Central memory CD8-positive, alpha-beta T cell (primary cell): ENCODE measurements around the gene PSD.

Experiments
- ATAC-seq: fragments of 150-1000 bp; cut with Tn5 transposase; replicated peaks from 2 replicates; pipeline ENCODE4 v1.10.0; 2022; ENCODE audit warnings: mild to moderate bottlenecking, moderate FRiP score, moderate number of reproducible peaks; ENCODE audit not compliant: poor library complexity, severe bottlenecking; ENCODE audit errors: extremely low read depth
- DNase-seq, 2 donors: peaks; one replicate each; pipeline ENCODE4 v3.0.0; 2021; ENCODE audit warnings: low spot score in 2 of 2
- H3K27ac Mint-ChIP-seq: one replicate; pipeline ENCODE4 v1.8.0; 2022; ENCODE audit warnings: low read depth, mild to moderate bottlenecking, moderate library complexity, mixed read lengths
- H3K27me3 Mint-ChIP-seq: one replicate; pipeline ENCODE4 v1.8.0; 2022; ENCODE audit warnings: mixed read lengths
- H3K36me3 Mint-ChIP-seq: one replicate; pipeline ENCODE4 v1.8.0; 2022; ENCODE audit warnings: mild to moderate bottlenecking, moderate library complexity, mixed read lengths; ENCODE audit not compliant: insufficient read depth
- H3K4me1 Mint-ChIP-seq: one replicate; pipeline ENCODE4 v1.8.0; 2022; ENCODE audit warnings: mixed read lengths
- H3K4me3 Mint-ChIP-seq: one replicate; pipeline ENCODE4 v1.8.0; 2022; ENCODE audit warnings: mild to moderate bottlenecking, moderate library complexity, mixed read lengths
- H3K9me3 Mint-ChIP-seq: one replicate; pipeline ENCODE4 v1.8.0; 2022; ENCODE audit warnings: mixed read lengths

Gene PSD

DNA sequence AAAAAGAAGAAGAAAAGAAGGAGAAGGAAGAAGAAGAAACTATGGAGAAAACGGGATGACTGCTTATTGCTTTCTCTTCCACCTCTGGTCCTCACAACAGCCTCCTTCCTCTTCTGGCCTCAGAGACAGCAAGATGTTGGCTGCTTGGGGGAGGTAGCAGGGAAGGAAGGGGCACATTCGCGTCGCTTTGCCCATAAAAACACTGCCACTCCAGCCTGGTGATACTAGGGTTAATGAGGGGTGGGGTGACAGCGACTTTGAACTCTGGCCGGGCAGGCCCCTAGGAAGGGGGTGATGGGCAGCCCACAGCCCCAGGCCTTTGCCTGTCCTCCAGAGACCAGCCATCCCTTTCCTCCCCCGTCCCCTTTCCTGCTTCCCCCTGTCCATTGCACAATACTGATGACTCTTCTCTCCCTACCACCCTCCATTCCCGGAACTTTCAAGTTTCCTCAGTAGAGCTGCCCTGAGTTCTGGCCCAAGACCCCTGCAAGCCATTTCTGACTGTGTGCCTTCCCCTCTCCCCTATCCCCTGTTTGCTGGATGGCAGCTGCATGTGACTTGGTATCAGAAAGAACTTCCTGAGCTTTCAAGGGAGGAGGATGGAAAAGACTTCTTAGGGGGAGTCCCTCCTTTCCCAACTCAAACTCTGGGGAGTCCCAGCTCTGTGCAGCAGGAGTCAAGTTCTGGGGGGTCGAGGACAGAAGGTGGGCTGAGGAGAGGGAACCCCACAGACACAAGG, 16.0 kb upstream of the PSD start:
- H3K4me1 Mint-ChIP-seq, result peaks cover 36% of the 10 kb centered on the region

DNA sequence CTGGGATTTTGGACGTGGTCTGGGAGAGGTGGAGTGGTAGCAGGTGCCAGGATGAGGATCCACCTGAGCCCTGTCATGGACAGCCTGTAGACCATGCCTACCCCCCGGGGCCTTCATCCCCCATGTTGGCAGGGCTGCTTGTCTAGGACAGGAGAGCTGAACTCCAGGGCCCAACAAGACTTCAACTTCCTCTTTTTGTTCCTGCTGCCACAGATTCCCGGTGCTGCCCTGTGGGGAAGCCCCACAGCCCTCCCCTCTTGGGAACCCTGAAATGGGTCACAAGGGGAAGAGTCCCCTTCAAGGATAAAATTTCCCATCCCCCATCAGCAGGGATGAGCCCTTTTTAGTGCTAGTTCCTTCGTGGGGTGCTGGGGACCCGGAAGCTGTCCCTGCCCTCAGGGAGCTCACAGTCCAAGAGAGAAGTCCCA, 15.0 kb upstream of the PSD start:
- Mint-ChIP-seq H3K4me1 (peaks cover 36% of the 10 kb centered on the region), H3K27ac (peak overlapping the region; percentile 97), H3K9me3 (no peaks in the 10 kb centered on the region), H3K36me3 (peaks cover 17% of the 10 kb centered on the region), H3K27me3 (no peaks in the 10 kb centered on the region), H3K4me3 (peak overlapping the region; percentile 92)
- no peak for ATAC-seq
- DNase-seq, result no peak

More for the DNA sequence above, 16.0 kb upstream of the PSD start:
- H3K36me3 Mint-ChIP-seq, result peaks cover 17% of the 10 kb centered on the region
- H3K27ac Mint-ChIP-seq, result no peak overlapping the region
- H3K4me3 Mint-ChIP-seq, result peak overlapping the region; percentile 76
- ATAC-seq (no peak), DNase-seq (no peak)
- H3K9me3 Mint-ChIP-seq, result no peaks in the 10 kb centered on the region
- no peaks in the 10 kb centered on the region for H3K27me3 Mint-ChIP-seq

DNA sequence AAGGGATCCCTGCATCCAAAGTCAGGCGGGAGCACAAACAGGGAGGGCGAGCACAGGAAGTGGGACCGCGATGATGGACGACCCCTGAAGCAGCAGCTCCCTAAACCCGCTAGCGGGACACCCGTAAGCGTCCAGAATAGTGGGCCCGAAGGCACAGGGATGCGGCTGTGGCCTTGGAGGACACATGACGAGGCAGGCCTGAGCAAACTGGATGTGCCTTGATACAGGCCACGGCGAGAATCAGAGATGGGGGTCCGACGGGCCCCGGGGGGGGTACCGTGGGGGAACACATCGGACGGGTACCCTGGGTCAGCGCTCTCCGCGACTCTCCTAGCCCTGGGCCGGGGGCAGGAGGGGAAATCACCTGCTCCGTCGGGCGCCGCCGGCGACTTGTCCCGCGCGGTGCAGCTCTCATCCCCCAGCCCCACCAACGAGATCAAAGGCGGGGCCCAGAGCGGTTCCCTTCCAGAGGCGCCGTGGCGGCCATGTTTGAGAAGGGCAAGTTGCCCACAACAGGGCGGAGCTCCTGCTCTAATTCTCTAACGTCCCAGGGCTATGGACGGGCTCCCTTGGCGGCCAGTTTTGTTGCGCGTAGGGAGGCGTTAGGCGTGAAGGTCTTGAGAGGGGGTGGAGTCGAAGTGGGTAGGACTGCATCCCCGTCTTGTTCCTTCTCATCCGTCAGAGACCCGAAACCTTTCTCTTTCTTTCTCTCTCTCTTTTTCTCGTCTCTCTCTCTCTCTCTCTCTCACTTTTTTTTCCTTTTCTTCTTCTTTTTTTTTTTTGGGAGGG, 13.8 kb upstream of the PSD start, which contains the start of gene CUEDC2:
Gene CUEDC2 (minus strand): TSS at position 413 of the 789 bp plus-strand sequence. CDS start 7,386 bp downstream, outside the sequence.
- DNase-seq (peak; percentile 90 to 98), ATAC-seq (peak; percentile 88)
- H3K36me3 Mint-ChIP-seq, result peaks cover 17% of the 10 kb centered on the region
- peaks cover 40% of the 10 kb centered on the region for H3K4me1 Mint-ChIP-seq
- no peaks in the 10 kb centered on the region for H3K27me3 Mint-ChIP-seq
- H3K4me3 Mint-ChIP-seq, result peak within 1 kb of the TSS; percentile 92
- H3K9me3 Mint-ChIP-seq, result no peaks in the 10 kb centered on the region
- peak within 1 kb of the TSS; percentile 97 for H3K27ac Mint-ChIP-seq

DNA sequence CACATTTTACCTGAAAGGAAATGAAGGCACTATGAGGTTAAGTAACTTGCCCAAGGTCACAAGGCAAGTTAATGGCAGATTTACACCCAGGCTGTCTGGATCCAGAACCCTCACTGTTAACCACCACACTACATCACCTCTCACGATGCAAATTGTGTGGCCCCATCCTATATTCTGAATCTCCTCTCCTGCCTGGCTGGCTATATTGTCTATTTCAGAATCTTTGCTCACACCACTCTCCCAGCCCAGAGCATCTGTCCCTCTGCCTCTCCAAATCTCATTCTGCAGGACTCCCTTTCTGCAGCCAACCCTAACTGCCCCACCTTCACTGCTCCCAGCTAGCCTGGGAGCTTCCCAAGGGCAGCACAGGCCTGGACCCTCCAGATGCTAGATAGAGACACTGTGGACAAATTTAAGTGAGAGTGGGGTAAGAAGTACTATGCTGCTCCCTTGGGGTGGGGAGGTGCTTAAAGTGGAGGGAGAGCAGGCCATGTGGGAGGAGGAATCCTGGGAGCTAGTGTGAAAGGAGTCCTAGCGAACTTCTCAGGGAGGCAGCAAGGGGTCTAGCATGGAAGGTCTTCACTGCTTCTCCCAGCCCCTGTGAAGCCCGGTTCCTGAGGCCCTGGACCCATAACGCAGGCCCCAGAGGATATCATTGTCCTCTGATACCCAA, 13.0 kb upstream of the PSD start:
- Mint-ChIP-seq H3K36me3 (peaks cover 16% of the 10 kb centered on the region), H3K4me3 (peak overlapping the region; percentile 92), H3K9me3 (no peaks in the 10 kb centered on the region), H3K27me3 (no peaks in the 10 kb centered on the region), H3K4me1 (peaks cover 44% of the 10 kb centered on the region), H3K27ac (peak overlapping the region; percentile 97)
- DNase-seq, result no peak
- no peak for ATAC-seq

DNA sequence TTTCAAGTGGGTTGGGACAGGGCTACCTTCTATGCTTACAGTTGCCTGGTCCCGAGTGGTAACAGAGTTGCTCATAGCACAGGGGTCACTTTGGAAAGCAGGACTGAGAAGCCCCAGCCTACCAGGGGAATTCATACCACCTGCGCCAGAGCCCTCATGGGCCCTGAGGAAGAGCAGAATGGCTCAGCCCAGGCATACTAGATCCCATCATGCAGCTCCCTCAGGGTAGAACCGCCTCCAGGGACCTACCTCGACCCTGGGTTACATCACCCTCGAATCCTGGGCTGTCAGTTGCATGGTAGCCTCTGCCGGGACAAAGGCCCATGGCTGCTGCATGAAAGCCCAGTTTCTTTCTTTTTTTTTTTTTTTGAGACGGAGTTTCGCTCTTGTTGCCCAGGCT, 10.9 kb upstream of the PSD start:
- ATAC-seq, result no peak

DNA sequence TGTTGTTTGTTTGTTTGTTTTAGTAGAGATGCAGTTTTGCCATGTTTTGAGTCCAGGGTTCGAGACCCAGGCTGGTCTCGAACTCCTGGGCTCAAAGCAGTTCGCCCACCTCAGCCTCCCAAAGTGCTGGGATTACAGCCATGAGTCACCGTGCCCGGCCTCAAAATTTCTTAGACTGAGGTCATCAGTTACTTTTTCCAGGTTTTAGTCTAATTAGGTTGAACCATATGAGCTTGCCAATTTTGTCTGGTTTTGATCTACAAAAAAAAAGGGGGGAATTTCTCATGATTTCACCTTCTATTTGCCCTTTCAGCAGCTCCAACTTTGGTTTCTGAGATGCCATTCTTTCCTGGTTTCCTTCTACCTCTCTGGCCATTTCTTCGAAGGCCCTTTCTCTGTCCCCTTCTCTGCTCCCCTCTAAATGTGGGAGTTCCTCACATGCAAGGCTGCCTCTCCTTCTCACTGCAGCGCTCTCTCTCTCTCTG, 8.3 kb upstream of the PSD start:
- ATAC-seq, result no peak
- no peak for DNase-seq
- peaks cover 25% of the 10 kb centered on the region for H3K4me1 Mint-ChIP-seq
- H3K36me3 Mint-ChIP-seq, result peaks cover 3% of the 10 kb centered on the region
- peak overlapping the region; percentile 5 for H3K27ac Mint-ChIP-seq
- no peak overlapping the region for H3K4me3 Mint-ChIP-seq
- no peaks in the 10 kb centered on the region for H3K27me3 Mint-ChIP-seq
- H3K9me3 Mint-ChIP-seq, result no peaks in the 10 kb centered on the region

More for the DNA sequence above, 10.9 kb upstream of the PSD start:
- DNase-seq, result no peak
- H3K27me3 Mint-ChIP-seq, result no peaks in the 10 kb centered on the region
- peaks cover 16% of the 10 kb centered on the region for H3K36me3 Mint-ChIP-seq
- no peak overlapping the region for H3K27ac Mint-ChIP-seq
- peaks cover 33% of the 10 kb centered on the region for H3K4me1 Mint-ChIP-seq
- no peaks in the 10 kb centered on the region for H3K9me3 Mint-ChIP-seq
- H3K4me3 Mint-ChIP-seq, result no peak overlapping the region

DNA sequence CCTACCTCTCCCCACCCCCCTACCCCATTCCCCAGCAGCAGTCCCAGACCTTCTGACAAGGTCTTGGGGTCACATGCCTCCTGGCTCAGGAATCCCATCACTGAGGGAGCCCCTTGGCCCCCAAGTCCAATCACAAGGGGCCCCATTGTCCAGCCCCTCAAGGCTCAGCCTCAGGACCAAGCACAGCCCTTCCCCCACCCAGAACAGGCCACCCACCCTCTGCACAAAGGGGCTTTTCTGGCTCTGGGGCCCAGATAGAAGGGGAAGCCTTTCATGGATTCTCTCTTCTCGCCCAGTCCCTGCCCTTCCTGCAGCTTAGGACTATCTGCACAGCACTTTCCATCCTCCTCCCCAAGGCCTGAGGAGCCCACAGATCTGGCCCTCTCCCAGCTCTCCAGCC, 6.9 kb upstream of the PSD start:
- ATAC-seq (no peak), DNase-seq (no peak)
- H3K36me3 Mint-ChIP-seq, result peaks cover 11% of the 10 kb centered on the region
- no peaks in the 10 kb centered on the region for H3K9me3 Mint-ChIP-seq
- peaks cover 28% of the 10 kb centered on the region for H3K4me1 Mint-ChIP-seq
- H3K27ac Mint-ChIP-seq, result peak overlapping the region; percentile 38
- H3K4me3 Mint-ChIP-seq, result no peak overlapping the region
- no peaks in the 10 kb centered on the region for H3K27me3 Mint-ChIP-seq

DNA sequence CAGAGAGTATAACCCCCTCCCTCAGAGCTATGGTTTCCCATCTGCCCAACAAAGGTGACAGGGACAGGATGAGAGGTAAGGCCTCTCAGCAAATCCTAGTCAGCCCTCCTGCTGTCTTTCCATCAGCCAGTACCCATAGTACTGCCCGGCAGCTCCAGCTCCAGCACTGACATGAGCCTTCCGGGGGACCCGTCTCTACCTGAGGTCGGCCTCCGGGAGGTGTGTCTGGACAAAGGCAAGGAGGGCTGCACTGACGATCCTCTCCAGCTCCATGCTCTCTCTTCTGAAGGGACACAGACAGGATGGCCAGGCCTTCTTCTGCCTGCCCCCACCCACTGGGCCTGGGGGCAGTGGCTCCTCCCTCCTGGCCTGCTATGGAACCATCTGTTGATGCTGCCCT, 6.3 kb upstream of the PSD start:
- peaks cover 33% of the 10 kb centered on the region for H3K4me1 Mint-ChIP-seq
- no peak for DNase-seq
- H3K36me3 Mint-ChIP-seq, result peaks cover 13% of the 10 kb centered on the region
- H3K4me3 Mint-ChIP-seq, result no peak overlapping the region
- no peaks in the 10 kb centered on the region for H3K9me3 Mint-ChIP-seq
- H3K27me3 Mint-ChIP-seq, result no peaks in the 10 kb centered on the region
- no peak for ATAC-seq
- H3K27ac Mint-ChIP-seq, result no peak overlapping the region

DNA sequence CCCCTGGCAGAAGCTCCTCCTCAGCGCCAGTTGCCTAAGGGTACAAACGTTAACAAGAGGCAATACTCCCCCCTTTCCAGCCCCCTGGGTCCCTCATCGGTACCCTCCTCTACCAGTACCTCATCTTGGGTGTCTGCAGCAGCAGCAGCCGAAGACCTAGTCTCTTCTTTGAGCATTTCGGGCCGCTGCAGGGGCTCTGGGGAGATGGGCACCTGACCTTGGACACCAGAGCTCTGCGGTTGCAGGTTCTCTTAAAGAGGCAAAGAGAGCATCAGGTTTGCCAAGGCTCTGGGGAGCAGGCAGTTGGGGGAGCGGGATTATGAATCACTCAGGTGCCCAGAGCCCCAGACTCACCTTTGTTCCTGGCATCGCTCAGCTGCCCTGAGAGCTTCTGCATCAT, 5.6 kb upstream of the PSD start:
- H3K27ac Mint-ChIP-seq, result no peak overlapping the region
- DNase-seq (no peak), ATAC-seq (no peak)
- peaks cover 15% of the 10 kb centered on the region for H3K36me3 Mint-ChIP-seq
- H3K27me3 Mint-ChIP-seq, result no peaks in the 10 kb centered on the region
- no peaks in the 10 kb centered on the region for H3K9me3 Mint-ChIP-seq
- no peak overlapping the region for H3K4me3 Mint-ChIP-seq
- peaks cover 41% of the 10 kb centered on the region for H3K4me1 Mint-ChIP-seq

DNA sequence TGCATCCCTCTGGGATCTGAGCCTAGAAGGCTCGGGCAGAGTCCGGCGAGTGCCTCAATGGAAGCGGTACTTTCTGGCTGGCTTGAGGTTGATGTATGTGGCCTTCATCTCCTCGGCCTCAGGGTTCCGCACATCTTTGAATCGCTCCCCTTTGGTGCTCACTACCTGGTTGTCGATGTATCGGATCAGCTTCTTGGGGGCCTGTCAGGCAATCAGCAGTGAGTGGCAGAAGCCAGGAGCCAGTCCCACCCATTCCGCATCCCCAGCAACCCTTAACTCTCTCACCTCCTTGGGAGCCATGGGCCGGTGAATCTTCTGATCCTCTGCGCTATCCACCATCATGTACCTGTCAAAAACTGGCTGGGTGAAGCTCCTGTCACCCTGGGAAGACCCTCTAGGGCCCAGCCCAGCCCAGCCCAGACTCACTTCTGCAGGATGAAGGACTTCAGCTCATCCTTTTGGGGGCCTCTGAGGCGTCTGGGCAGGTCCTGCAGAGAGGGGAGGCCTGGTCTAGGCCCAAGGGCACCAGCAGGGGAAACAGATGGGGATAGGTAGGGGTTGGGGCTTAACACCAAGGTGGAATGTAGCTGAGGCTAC, 4.9 kb upstream of the PSD start:
- DNase-seq (no peak), ATAC-seq (no peak)
- H3K27me3 Mint-ChIP-seq, result peaks cover under 1% of the 10 kb centered on the region
- H3K27ac Mint-ChIP-seq, result no peak overlapping the region
- peak overlapping the region; percentile 23 for H3K4me3 Mint-ChIP-seq
- no peaks in the 10 kb centered on the region for H3K9me3 Mint-ChIP-seq
- H3K36me3 Mint-ChIP-seq, result peaks cover 17% of the 10 kb centered on the region
- H3K4me1 Mint-ChIP-seq, result peaks cover 43% of the 10 kb centered on the region

DNA sequence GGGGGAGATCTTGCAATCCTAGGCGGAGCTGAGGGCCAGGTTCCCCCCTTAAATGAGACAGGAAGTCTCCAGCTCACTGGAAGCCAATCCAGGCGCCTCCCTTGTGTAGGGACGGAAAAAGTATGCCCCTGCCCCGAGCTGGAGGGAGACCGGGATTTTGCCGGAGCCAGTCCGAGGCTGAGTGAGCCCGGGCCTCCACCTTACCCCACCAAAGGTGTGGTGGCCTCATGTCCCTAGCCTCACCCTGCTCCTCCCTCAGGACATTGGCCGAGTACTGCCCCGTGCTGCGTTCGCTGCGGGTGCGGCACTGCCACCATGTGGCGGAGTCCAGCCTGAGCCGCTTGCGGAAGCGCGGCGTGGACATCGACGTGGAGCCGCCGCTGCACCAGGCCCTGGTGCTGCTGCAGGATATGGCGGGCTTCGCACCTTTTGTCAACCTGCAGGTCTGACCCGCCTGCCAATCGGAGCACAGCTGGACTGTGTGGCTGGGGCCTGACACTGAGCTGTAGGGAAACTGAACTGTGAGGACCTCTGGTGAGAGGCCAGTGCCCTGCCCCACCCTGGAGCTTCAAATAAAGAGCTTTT, 4.1 kb upstream of the PSD start:
- Mint-ChIP-seq H3K27me3 (peaks cover 9% of the 10 kb centered on the region), H3K9me3 (no peaks in the 10 kb centered on the region), H3K4me1 (peaks cover 42% of the 10 kb centered on the region), H3K4me3 (peak overlapping the region; percentile 100), H3K27ac (no peak overlapping the region), H3K36me3 (peaks cover 19% of the 10 kb centered on the region)
- no peak for DNase-seq
- ATAC-seq, result no peak
